Measurements from ENCODE around the gene HECTD2. TPM values are rescaled to one million over a fixed set of nuclear protein-coding genes. Genes with fewer than 3 reads are reported as not detected.

HECTD2 gene
- total RNA-seq, 1 donor from 2014 or later = 18.2 TPM

- peaks cover 15% of the 10 kb centered on the region for H3K4me1 Mint-ChIP-seq (ENCODE audit: unreplicated experiment)
- H3K27ac Mint-ChIP-seq = no peak overlapping the region
- peak overlapping the region; percentile 42 for H3K4me3 Mint-ChIP-seq
- H3K27me3 Mint-ChIP-seq = no peaks in the 10 kb centered on the region
- peaks cover 5% of the 10 kb centered on the region for H3K9me3 Mint-ChIP-seq
- no peak for DNase-seq (ENCODE audit: extremely low spot score, unreplicated experiment)
- no peak for TF ChIP-seq CTCF (conservative IDR thresholded peaks at IDR 0.05)
- H3K36me3 Mint-ChIP-seq = peaks cover 4% of the 10 kb centered on the region
Observed at GRCh38 chr10:91541481-91541880, 131.3 kb downstream of the HECTD2 start.

GRCh38 chr10:91545384-91545783, 135.2 kb downstream of the HECTD2 start:
- Mint-ChIP-seq H3K27ac (no peak overlapping the region), H3K4me1 (ENCODE audit: unreplicated experiment) (peaks cover 15% of the 10 kb centered on the region), H3K36me3 (no peaks in the 10 kb centered on the region), H3K9me3 (no peaks in the 10 kb centered on the region), H3K4me3 (no peak overlapping the region), H3K27me3 (no peaks in the 10 kb centered on the region)
- no peak for DNase-seq (ENCODE audit: extremely low spot score, unreplicated experiment)
- TF ChIP-seq CTCF (conservative IDR thresholded peaks at IDR 0.05) = no peak

GRCh38 chr10:91545838-91546237, 135.7 kb downstream of the HECTD2 start:
- no peaks in the 10 kb centered on the region for H3K27me3 Mint-ChIP-seq
- no peak for DNase-seq (ENCODE audit: extremely low spot score, unreplicated experiment)
- TF ChIP-seq CTCF (conservative IDR thresholded peaks at IDR 0.05) = no peak
- no peak overlapping the region for H3K27ac Mint-ChIP-seq
- H3K9me3 Mint-ChIP-seq = no peaks in the 10 kb centered on the region
- no peaks in the 10 kb centered on the region for H3K36me3 Mint-ChIP-seq
- no peak overlapping the region for H3K4me3 Mint-ChIP-seq
- peaks cover 15% of the 10 kb centered on the region for H3K4me1 Mint-ChIP-seq (ENCODE audit: unreplicated experiment)

GRCh38 chr10:91549262-91549661, 139.1 kb downstream of the HECTD2 start:
- DNase-seq (ENCODE audit: extremely low spot score, unreplicated experiment) = no peak
- Mint-ChIP-seq H3K27me3 (peaks cover 3% of the 10 kb centered on the region), H3K4me3 (no peak overlapping the region)

GRCh38 chr10:91550021-91550420, 139.9 kb downstream of the HECTD2 start:
- Mint-ChIP-seq H3K36me3 (no peaks in the 10 kb centered on the region), H3K27me3 (peaks cover 3% of the 10 kb centered on the region), H3K9me3 (no peaks in the 10 kb centered on the region), H3K4me1 (ENCODE audit: unreplicated experiment) (peaks cover 8% of the 10 kb centered on the region), H3K27ac (no peak overlapping the region), H3K4me3 (no peak overlapping the region)
- DNase-seq (ENCODE audit: extremely low spot score, unreplicated experiment) = no peak
- TF ChIP-seq CTCF (conservative IDR thresholded peaks at IDR 0.05) = no peak

More at GRCh38 chr10:91549262-91549661, 139.1 kb downstream of the HECTD2 start:
- TF ChIP-seq CTCF (conservative IDR thresholded peaks at IDR 0.05) = no peak
- no peaks in the 10 kb centered on the region for H3K9me3 Mint-ChIP-seq
- no peak overlapping the region for H3K27ac Mint-ChIP-seq
- peaks cover 8% of the 10 kb centered on the region for H3K4me1 Mint-ChIP-seq (ENCODE audit: unreplicated experiment)
- no peaks in the 10 kb centered on the region for H3K36me3 Mint-ChIP-seq

- H3K27me3 Mint-ChIP-seq = peaks cover 3% of the 10 kb centered on the region
- H3K4me3 Mint-ChIP-seq = peak overlapping the region; percentile 30
- H3K4me1 Mint-ChIP-seq (ENCODE audit: unreplicated experiment) = peaks cover 15% of the 10 kb centered on the region
- no peaks in the 10 kb centered on the region for H3K36me3 Mint-ChIP-seq
- no peaks in the 10 kb centered on the region for H3K9me3 Mint-ChIP-seq
- DNase-seq (ENCODE audit: extremely low spot score, unreplicated experiment) = no peak
- H3K27ac Mint-ChIP-seq = peak overlapping the region; percentile 66
- TF ChIP-seq CTCF (conservative IDR thresholded peaks at IDR 0.05) = peak; percentile 74
Observed at GRCh38 chr10:91551856-91552255, 141.7 kb downstream of the HECTD2 start.
